ENCODE results near the gene CAP1.

- no peak for TF ChIP-seq CTCF (IDR thresholded peaks at IDR 0.05)
- no peak for TF ChIP-seq POLR2A (IDR thresholded peaks at IDR 0.05)
These were observed 15.9 kb upstream of the CAP1 start for GRCh38 chr1:40024671-40025070.
